DOHH2 (cell line): ENCODE results near the gene FLT3LG.
A peak's percentile ranks its signal among the peaks of the same experiment; 100 is the strongest.

ENCODE experiments used
- H3F3A ChIP-seq: fragments of 200-600 bp; sonication (generic), shearing (Covaris generic); 2 replicates; pipeline ENCODE4 v1.6.0; 2016; ENCODE audit warnings: antibody characterized with exemption, mild to moderate bottlenecking; ENCODE audit not compliant: control insufficient read depth, insufficient read depth
- H3K27ac ChIP-seq: fragments of 200-600 bp; sonication (generic); 2 replicates; pipeline ENCODE4 v1.5.1; 2014; ENCODE audit warnings: low read depth, mild to moderate bottlenecking, low read length, moderate library complexity
- H3K27me3 ChIP-seq: fragments of 200-600 bp; sonication (generic); 2 replicates; pipeline ENCODE4 v1.6.1; 2014; ENCODE audit warnings: mild to moderate bottlenecking, low read length, mixed read lengths; ENCODE audit not compliant: control insufficient read depth
- H3K36me3 ChIP-seq: fragments of 200-600 bp; sonication (generic); 2 replicates; pipeline ENCODE4 v1.6.1; 2014; ENCODE audit warnings: mild to moderate bottlenecking, low read length, moderate library complexity, mixed read lengths; ENCODE audit not compliant: control insufficient read depth
- H3K4me1 ChIP-seq: fragments of 200-600 bp; sonication (generic); 2 replicates; pipeline ENCODE4 v1.6.1; 2014; ENCODE audit warnings: mild to moderate bottlenecking, low read length, mixed read lengths; ENCODE audit not compliant: control insufficient read depth
- H3K4me2 ChIP-seq: fragments of 200-600 bp; sonication (generic); 2 replicates; pipeline ENCODE4 v1.6.0; 2014; ENCODE audit warnings: mild to moderate bottlenecking, low read length, moderate library complexity
- H3K4me3 ChIP-seq: fragments of 200-600 bp; sonication (generic); 2 replicates; pipeline ENCODE4 v1.5.1; 2014; ENCODE audit warnings: mild to moderate bottlenecking, low read length, mixed read lengths
- H3K79me2 ChIP-seq: fragments of 200-600 bp; sonication (generic); 2 replicates; pipeline ENCODE4 v1.6.1; 2014; ENCODE audit warnings: mild to moderate bottlenecking, low read length, mixed read lengths; ENCODE audit not compliant: control insufficient read depth
- H3K9me2 ChIP-seq: fragments of 200-600 bp; sonication (generic); replicated peaks from 2 replicates; pipeline ENCODE4 v1.6.1; 2014; ENCODE audit warnings: mild to moderate bottlenecking, low read length, mixed read lengths; ENCODE audit not compliant: control insufficient read depth
- H3K9me3 ChIP-seq: fragments of 200-600 bp; sonication (generic); 2 replicates; pipeline ENCODE4 v1.6.1; 2014; ENCODE audit warnings: antibody characterized with exemption, low read length, mixed read lengths; ENCODE audit not compliant: control insufficient read depth, insufficient read depth
- H4K20me1 ChIP-seq: fragments of 200-600 bp; sonication (generic); 2 replicates; pipeline ENCODE4 v1.6.0; 2014; ENCODE audit warnings: low read depth, mild to moderate bottlenecking, antibody characterized with exemption, low read length, moderate library complexity; ENCODE audit not compliant: control insufficient read depth, insufficient read depth
- CTCF ChIP-seq: fragments of 200-600 bp; sonication (generic); IDR thresholded peaks from one replicate; pipeline ENCODE4 v1.5.1; 2014; ENCODE audit warnings: antibody characterized with exemption, mild to moderate bottlenecking, low read depth, low read length; ENCODE audit not compliant: poor library complexity, severe bottlenecking
- EZH2phosphoT487 ChIP-seq: fragments of 200-600 bp; sonication (generic); IDR thresholded peaks from 2 replicates; pipeline ENCODE4 v1.6.1; 2017; ENCODE audit warnings: borderline replicate concordance, mild to moderate bottlenecking, antibody characterized with exemption, low read length, moderate library complexity, mixed read lengths

FLT3LG gene

GRCh38 chr19:49497047-49497788 is 23.2 kb downstream of the FLT3LG start:
- Histone ChIP-seq H3K4me1 (peaks cover 77% of the 10 kb centered on the region), H3K9me3 (no peaks in the 10 kb centered on the region), H3K79me2 (peaks cover 34% of the 10 kb centered on the region), H3K27me3 (no peaks in the 10 kb centered on the region), H3K9me2 (no peaks in the 10 kb centered on the region), H3K4me3 (peak overlapping the region; percentile 94), H4K20me1 (peaks cover 14% of the 10 kb centered on the region; the same call in 1 of the 2 replicates), H3K36me3 (peaks cover 55% of the 10 kb centered on the region), H3K4me2 (peak overlapping the region; percentile 83), H3K27ac (peak overlapping the region; percentile 81), H3F3A (peaks cover 75% of the 10 kb centered on the region)
- TF ChIP-seq EZH2phosphoT487 (no peak), CTCF (no peak)

GRCh38 chr19:49497789-49498103 is 23.7 kb downstream of the FLT3LG start:
- Histone ChIP-seq H3F3A (peaks cover 70% of the 10 kb centered on the region), H3K9me3 (no peaks in the 10 kb centered on the region), H3K79me2 (peaks cover 34% of the 10 kb centered on the region), H3K27me3 (no peaks in the 10 kb centered on the region), H3K4me2 (peak overlapping the region; percentile 83), H3K9me2 (no peaks in the 10 kb centered on the region), H3K27ac (peak overlapping the region; percentile 81), H4K20me1 (peaks cover 14% of the 10 kb centered on the region; the same call in 1 of the 2 replicates), H3K4me1 (peaks cover 71% of the 10 kb centered on the region), H3K4me3 (peak overlapping the region; percentile 94), H3K36me3 (peaks cover 50% of the 10 kb centered on the region)
- TF ChIP-seq EZH2phosphoT487 (no peak), CTCF (no peak)

- H3K36me3 ChIP-seq: peaks cover 43% of the 10 kb centered on the region
- no peak overlapping the region for H3K27ac ChIP-seq
- TF ChIP-seq EZH2phosphoT487: no peak
- TF ChIP-seq CTCF: no peak
Measured at GRCh38 chr19:49498475-49498874, 24.5 kb downstream of the FLT3LG start.

More at GRCh38 chr19:49498475-49498874, 24.5 kb downstream of the FLT3LG start:
- peaks cover 34% of the 10 kb centered on the region for H3K79me2 ChIP-seq
- peaks cover 14% of the 10 kb centered on the region; the same call in 1 of the 2 replicates for H4K20me1 ChIP-seq
- peak overlapping the region; percentile 94 for H3K4me3 ChIP-seq
- no peaks in the 10 kb centered on the region for H3K9me2 ChIP-seq
- peaks cover 63% of the 10 kb centered on the region for H3F3A ChIP-seq
- H3K9me3 ChIP-seq: no peaks in the 10 kb centered on the region
- peak overlapping the region; percentile 83 for H3K4me2 ChIP-seq
- H3K4me1 ChIP-seq: peaks cover 64% of the 10 kb centered on the region
- H3K27me3 ChIP-seq: no peaks in the 10 kb centered on the region
